Measurements from ENCODE around the gene ADNP2.

Gene ADNP2

GRCh38 chr18:80107426-80107825, 1.6 kb upstream of the ADNP2 start:
- DNase-seq: no peak

GRCh38 chr18:80108121-80108536, 933 bp upstream of the ADNP2 start:
- no peak for DNase-seq

GRCh38 chr18:80109676-80110078, 615 bp downstream of the ADNP2 start:
- peak; percentile 46 for DNase-seq

- no peak for DNase-seq
These were observed 3.7 kb downstream of the ADNP2 start for GRCh38 chr18:80112624-80113248.

- DNase-seq: no peak
These were observed 6.0 kb downstream of the ADNP2 start for GRCh38 chr18:80115035-80115434.

GRCh38 chr18:80119111-80119510, 10.0 kb downstream of the ADNP2 start:
- DNase-seq: peak; percentile 8

GRCh38 chr18:80120932-80121331, 11.9 kb downstream of the ADNP2 start:
- no peak for DNase-seq

- no peak for DNase-seq
These were observed 15.1 kb downstream of the ADNP2 start for GRCh38 chr18:80124131-80124530.

- DNase-seq: no peak
These were observed 17.7 kb downstream of the ADNP2 start for GRCh38 chr18:80126797-80127196.

GRCh38 chr18:80127635-80128034, 18.6 kb downstream of the ADNP2 start:
- DNase-seq: no peak

GRCh38 chr18:80129672-80130367, 20.8 kb downstream of the ADNP2 start:
- no peak for DNase-seq

GRCh38 chr18:80130555-80130954, 21.5 kb downstream of the ADNP2 start:
- no peak for DNase-seq

- no peak for DNase-seq
These were observed 23.2 kb downstream of the ADNP2 start for GRCh38 chr18:80132180-80132812.

GRCh38 chr18:80133124-80133523, 24.1 kb downstream of the ADNP2 start:
- DNase-seq: no peak

GRCh38 chr18:80135136-80135535, 26.1 kb downstream of the ADNP2 start:
- DNase-seq: no peak

- no peak for DNase-seq
These were observed 27.6 kb downstream of the ADNP2 start for GRCh38 chr18:80136679-80137078.

GRCh38 chr18:80137137-80137536, 28.1 kb downstream of the ADNP2 start:
- no peak for DNase-seq

- DNase-seq: no peak
These were observed 28.9 kb downstream of the ADNP2 start for GRCh38 chr18:80137976-80138375.

- DNase-seq: no peak
These were observed 31.5 kb downstream of the ADNP2 start for GRCh38 chr18:80140455-80140985.

- no peak for DNase-seq
These were observed 34.8 kb downstream of the ADNP2 start for GRCh38 chr18:80143881-80144280.

- no peak for DNase-seq
These were observed 36.2 kb downstream of the ADNP2 start for GRCh38 chr18:80145196-80145804.

- DNase-seq: no peak
These were observed 38.0 kb downstream of the ADNP2 start for GRCh38 chr18:80147037-80147417.

All from fibroblast of skin of scalp (primary cell).